ENCODE results near the gene TMCC1.

TMCC1 gene

DNA sequence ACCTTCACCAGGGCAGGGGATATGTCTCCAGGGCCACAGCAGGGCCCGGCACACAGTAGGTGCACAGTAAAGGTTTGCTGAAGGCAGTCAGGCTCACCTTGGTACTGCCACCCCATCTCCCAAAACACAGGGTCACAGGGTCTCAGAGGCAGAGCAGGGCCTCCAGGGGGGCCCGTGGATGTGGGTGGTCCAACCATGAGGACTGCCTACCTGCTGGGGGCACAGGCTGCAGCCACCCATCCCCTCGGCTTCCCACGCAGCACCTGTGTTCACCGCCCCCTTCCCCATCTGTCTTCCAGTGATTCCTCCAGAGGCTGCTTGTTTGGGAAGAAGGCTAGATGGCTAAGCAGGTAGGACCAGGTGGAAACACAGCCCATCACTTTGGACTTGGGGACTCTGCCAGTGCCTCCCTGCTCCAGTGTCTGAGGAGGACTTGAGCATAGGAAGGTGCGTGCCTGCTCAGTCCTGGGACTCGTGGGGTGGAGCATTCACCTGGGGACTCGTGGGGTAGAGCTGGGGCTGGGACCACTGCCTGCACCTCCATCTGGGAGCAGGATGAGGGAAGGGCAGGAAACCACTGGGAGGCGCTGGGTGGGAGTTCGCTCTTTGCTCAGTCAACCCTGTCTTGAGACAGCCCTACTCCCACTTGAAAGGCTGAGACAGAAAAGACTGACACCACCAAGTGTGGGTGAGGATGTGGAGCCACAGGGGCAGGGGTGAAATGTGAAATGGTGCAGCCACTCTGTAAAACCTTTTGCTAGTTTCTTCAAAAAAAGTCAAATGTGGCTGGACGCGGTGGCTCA, 268.2 kb downstream of the TMCC1 start:
- Histone ChIP-seq H3K36me3 (ENCODE audit: insufficient read depth, low read length) (no peaks in the 10 kb centered on the region), H3K9me3 (ENCODE audit: low read length) (no peaks in the 10 kb centered on the region), H3K27ac (ENCODE audit: low read depth, low read length) (no peak overlapping the region), H3K4me3 (ENCODE audit: low read depth in 1 of 2, low read length in 2 of 2) (no peak overlapping the region), H3K27me3 (ENCODE audit: control insufficient read depth in 1 of 2, insufficient read depth in 2 of 2, low read length in 2 of 2) (no peaks in the 10 kb centered on the region), H3K9ac (ENCODE audit: low read length) (no peak overlapping the region), H3K4me1 (ENCODE audit: insufficient read depth, low read length) (peaks cover 40% of the 10 kb centered on the region)

DNA sequence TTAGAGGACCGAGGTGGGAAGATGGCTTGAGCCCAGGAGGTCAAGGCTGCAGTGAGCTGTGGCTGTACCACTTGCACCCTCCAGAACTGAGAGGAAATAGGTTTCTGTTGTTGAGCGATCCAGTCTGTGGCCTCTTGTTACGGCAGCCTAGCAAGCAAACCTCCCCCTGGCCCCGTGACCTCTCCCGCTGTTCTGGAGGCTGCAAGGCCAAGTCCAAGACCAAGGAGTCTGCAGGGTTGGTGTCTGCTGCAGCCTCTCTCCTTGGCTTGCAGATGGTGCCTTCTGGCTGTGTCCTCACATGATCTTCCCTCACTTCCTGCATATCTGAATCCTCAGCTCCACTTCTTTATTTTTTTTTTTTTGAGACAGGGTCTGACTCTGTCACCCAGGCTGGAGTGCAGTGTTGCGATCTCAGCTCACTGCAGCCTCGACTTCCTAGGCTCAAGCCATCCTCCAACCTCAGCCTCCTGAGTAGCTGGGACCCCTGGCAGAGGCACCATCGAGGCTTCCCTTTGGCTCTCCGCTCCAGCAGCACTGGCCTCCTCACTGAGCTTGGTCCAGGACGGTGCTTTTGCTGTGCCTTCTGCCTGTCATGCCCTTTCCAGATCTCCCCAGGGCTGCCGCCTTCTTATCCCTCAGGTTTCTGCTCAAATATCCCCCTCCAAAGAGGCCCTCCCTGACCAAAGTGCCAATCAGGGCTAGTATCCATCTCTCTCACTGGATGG, 269.0 kb downstream of the TMCC1 start:
- H3K9me3 ChIP-seq (ENCODE audit: low read length): no peaks in the 10 kb centered on the region
- peaks cover 40% of the 10 kb centered on the region for H3K4me1 ChIP-seq (ENCODE audit: insufficient read depth, low read length)
- H3K4me3 ChIP-seq (ENCODE audit: low read depth in 1 of 2, low read length in 2 of 2): no peak overlapping the region
- no peaks in the 10 kb centered on the region for H3K27me3 ChIP-seq (ENCODE audit: control insufficient read depth in 1 of 2, insufficient read depth in 2 of 2, low read length in 2 of 2)
- H3K27ac ChIP-seq (ENCODE audit: low read depth, low read length): no peak overlapping the region
- no peak overlapping the region for H3K9ac ChIP-seq (ENCODE audit: low read length)
- H3K36me3 ChIP-seq (ENCODE audit: insufficient read depth, low read length): no peaks in the 10 kb centered on the region

DNA sequence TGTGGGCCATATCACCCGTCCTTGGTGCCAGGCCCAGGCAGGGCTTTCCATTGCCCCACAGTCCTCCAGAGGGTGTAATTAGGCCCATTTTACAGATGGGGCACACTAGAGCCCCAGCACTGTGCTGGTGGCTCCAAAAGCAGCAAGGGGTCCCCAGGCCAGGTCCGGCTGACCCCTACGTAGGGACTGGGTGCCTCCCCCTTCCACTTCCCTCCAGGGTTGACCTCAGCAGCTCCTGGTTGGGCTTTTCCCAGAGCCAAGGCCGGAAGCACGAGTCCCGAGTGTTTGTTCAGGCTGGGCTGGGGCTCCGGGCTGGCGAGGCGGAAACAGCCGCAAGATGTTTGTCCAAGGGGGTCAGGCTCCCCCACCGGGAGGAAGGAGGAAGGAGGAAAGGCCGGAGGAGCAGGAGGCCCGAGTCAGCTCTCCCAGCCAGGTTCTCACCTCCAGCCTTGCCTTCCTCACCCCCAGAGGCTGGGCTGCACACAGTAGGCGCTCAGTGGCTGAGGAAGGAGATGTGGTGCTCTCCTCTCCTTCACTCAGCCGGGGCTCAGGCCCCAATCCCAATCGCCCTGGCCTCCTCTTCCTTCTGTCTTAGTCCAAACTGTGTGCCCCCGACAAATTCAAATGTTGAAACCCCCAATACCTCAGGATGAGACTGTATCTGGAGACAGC, 269.9 kb downstream of the TMCC1 start:
- H3K36me3 ChIP-seq (ENCODE audit: insufficient read depth, low read length): no peaks in the 10 kb centered on the region
- no peaks in the 10 kb centered on the region for H3K9me3 ChIP-seq (ENCODE audit: low read length)
- peaks cover 40% of the 10 kb centered on the region for H3K4me1 ChIP-seq (ENCODE audit: insufficient read depth, low read length)
- no peak overlapping the region for H3K9ac ChIP-seq (ENCODE audit: low read length)
- no peak overlapping the region for H3K4me3 ChIP-seq (ENCODE audit: low read depth in 1 of 2, low read length in 2 of 2)
- H3K27ac ChIP-seq (ENCODE audit: low read depth, low read length): peak overlapping the region; percentile 7
- no peaks in the 10 kb centered on the region for H3K27me3 ChIP-seq (ENCODE audit: control insufficient read depth in 1 of 2, insufficient read depth in 2 of 2, low read length in 2 of 2)

DNA sequence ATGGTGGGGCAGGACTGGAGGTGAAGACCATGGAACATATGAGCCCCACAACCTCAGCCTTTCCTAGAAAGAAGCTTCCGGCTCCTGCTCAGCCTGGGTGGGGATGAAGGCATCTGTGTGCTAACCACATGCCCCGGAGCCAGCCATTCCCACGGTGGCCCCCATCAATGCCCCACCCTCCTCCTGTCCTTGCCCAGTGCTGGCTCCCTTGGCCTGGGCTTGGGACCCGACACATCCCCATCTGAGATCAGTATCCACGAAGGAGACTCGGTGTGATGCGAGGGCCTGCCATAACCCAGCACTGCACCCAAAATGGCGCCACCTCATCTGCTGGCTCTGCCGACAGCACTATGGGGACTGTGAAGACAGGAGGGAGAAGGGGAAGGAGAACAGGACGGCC, 270.6 kb downstream of the TMCC1 start:
- Histone ChIP-seq H3K9me3 (ENCODE audit: low read length) (no peaks in the 10 kb centered on the region), H3K4me1 (ENCODE audit: insufficient read depth, low read length) (peaks cover 36% of the 10 kb centered on the region), H3K4me3 (ENCODE audit: low read depth in 1 of 2, low read length in 2 of 2) (no peak overlapping the region), H3K9ac (ENCODE audit: low read length) (no peak overlapping the region), H3K27me3 (ENCODE audit: control insufficient read depth in 1 of 2, insufficient read depth in 2 of 2, low read length in 2 of 2) (no peaks in the 10 kb centered on the region), H3K27ac (ENCODE audit: low read depth, low read length) (peak overlapping the region; percentile 7), H3K36me3 (ENCODE audit: insufficient read depth, low read length) (no peaks in the 10 kb centered on the region)

DNA sequence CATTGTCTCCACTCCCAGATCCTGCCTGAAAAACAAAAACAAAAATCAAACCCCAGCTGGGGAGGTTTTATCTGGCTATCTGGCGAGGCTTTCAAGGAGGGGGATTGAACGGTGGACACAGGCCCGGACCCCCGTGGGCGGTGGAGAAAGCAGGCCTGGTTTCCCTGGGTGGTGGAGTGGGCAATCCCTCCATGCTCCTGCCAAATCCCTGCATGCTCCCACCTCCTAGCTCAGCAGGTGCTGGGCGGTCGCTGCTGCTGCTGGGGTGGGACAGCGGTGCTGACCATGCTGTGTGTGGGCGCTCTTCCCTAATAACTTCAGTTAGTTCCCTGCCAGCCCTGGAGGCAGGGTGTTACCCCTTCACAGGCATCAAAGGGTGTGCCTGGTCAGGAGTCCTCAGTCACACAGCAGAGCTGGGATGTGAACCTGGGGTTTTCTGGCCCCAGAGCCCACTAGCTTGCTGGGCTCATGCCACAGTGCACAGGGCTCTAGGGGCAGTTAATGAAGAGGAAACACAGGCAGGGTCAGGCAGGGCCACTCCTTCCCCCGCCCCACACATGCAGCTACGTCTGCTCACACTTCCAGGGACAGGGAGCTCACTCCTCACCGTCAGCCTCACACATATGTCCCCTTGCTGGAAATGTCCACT, 271.2 kb downstream of the TMCC1 start:
- Histone ChIP-seq H3K9me3 (ENCODE audit: low read length) (no peaks in the 10 kb centered on the region), H3K27ac (ENCODE audit: low read depth, low read length) (no peak overlapping the region), H3K27me3 (ENCODE audit: control insufficient read depth in 1 of 2, insufficient read depth in 2 of 2, low read length in 2 of 2) (no peaks in the 10 kb centered on the region), H3K36me3 (ENCODE audit: insufficient read depth, low read length) (no peaks in the 10 kb centered on the region), H3K4me1 (ENCODE audit: insufficient read depth, low read length) (peaks cover 34% of the 10 kb centered on the region), H3K9ac (ENCODE audit: low read length) (no peak overlapping the region), H3K4me3 (ENCODE audit: low read depth in 1 of 2, low read length in 2 of 2) (no peak overlapping the region)

DNA sequence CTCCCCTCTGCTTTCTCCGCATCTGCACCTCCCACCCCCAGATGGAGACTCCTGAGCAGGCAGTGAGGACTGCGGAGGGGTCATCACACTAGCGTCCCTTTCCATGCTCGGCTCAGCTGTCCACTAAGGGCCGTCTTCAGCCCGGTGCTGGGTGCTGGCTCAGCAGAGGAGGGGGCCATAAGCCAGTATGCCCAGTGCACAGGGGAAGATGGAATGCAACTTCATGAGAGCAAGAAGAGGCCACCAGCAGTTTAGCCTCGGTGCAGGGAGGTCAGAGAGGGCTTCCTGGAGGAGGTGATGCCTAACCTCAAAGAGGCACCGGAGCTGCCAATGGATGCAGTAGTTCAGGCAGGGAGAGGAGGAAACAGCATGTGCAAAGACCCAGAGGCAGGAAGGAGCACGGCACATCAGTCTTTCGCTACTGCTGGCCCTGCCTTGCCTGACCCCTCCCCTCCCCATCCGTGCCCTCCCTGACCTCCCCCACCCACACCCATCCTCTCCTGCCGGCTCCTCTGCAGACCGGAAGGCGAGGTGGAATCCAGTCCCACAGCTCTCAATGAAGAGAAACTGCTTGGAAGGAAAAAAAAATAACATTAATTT, 271.8 kb downstream of the TMCC1 start:
- Histone ChIP-seq H3K4me3 (ENCODE audit: low read depth in 1 of 2, low read length in 2 of 2) (no peak overlapping the region), H3K27me3 (ENCODE audit: control insufficient read depth in 1 of 2, insufficient read depth in 2 of 2, low read length in 2 of 2) (no peaks in the 10 kb centered on the region), H3K9me3 (ENCODE audit: low read length) (no peaks in the 10 kb centered on the region), H3K9ac (ENCODE audit: low read length) (no peak overlapping the region), H3K4me1 (ENCODE audit: insufficient read depth, low read length) (peaks cover 34% of the 10 kb centered on the region), H3K36me3 (ENCODE audit: insufficient read depth, low read length) (no peaks in the 10 kb centered on the region), H3K27ac (ENCODE audit: low read depth, low read length) (no peak overlapping the region)

DNA sequence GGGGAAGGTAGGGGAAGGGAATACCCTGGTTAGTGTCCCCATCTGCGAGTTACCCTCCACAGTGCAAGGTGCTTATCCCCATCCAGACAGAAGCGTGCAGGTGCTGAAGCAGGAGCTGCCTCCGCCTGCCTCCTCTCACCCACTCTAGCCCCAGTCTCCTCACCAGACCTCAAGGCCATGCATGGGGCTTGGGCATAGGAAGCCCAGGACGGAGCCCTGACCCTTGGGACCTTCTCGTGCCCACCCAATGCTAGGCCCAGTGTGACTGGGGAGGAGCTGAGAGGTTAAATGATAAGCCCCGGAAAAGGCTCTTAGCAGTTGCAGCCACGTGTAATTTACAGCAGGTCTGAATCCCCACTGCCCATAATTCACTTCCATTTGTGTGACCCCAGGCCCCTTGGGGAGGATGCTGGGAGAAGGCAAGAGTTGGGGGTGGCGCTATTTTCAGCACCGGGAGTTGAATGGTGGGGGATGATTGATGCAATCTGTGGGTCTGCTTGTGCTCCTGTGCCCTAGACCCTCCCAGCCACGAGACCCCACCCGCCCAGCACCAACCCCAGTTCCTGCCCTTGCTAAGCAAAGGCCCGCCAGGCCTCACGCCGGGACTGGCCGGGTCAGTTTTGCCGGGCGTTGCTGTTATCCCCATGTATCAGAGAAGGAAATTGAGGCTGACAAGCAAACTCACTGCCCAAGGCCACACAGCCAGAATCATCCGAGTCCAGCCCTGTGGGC, 272.5 kb downstream of the TMCC1 start:
- Histone ChIP-seq H3K4me1 (ENCODE audit: insufficient read depth, low read length) (peaks cover 37% of the 10 kb centered on the region), H3K9ac (ENCODE audit: low read length) (no peak overlapping the region), H3K27me3 (ENCODE audit: control insufficient read depth in 1 of 2, insufficient read depth in 2 of 2, low read length in 2 of 2) (no peaks in the 10 kb centered on the region), H3K27ac (ENCODE audit: low read depth, low read length) (no peak overlapping the region), H3K36me3 (ENCODE audit: insufficient read depth, low read length) (no peaks in the 10 kb centered on the region), H3K4me3 (ENCODE audit: low read depth in 1 of 2, low read length in 2 of 2) (no peak overlapping the region), H3K9me3 (ENCODE audit: low read length) (no peaks in the 10 kb centered on the region)

DNA sequence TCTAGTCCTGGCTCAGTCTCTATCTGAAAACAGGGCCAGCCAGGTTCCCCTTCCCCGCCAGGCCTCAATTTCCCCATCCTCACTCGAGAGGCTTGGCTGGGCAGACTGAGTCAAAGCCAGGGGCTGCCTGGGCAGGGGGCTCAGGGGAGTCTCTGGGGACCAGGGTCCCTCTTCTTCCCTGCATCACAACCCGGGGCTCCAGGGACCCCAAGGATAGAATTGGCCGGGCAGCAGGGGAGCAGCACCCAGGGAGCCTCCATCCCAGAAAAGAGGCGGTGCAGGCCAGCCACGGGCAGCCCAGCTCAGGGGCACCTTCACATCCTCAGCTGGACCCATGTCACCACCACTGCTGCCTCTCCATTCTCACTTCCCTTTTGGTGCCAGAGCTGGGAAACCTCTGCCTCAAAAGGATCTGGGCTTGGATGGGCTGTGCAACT, 273.8 kb downstream of the TMCC1 start:
- Histone ChIP-seq H3K4me3 (ENCODE audit: low read depth in 1 of 2, low read length in 2 of 2) (no peak overlapping the region), H3K27ac (ENCODE audit: low read depth, low read length) (no peak overlapping the region), H3K9me3 (ENCODE audit: low read length) (no peaks in the 10 kb centered on the region), H3K9ac (ENCODE audit: low read length) (no peak overlapping the region), H3K27me3 (ENCODE audit: control insufficient read depth in 1 of 2, insufficient read depth in 2 of 2, low read length in 2 of 2) (no peaks in the 10 kb centered on the region), H3K36me3 (ENCODE audit: insufficient read depth, low read length) (no peaks in the 10 kb centered on the region), H3K4me1 (ENCODE audit: insufficient read depth, low read length) (peaks cover 31% of the 10 kb centered on the region)

DNA sequence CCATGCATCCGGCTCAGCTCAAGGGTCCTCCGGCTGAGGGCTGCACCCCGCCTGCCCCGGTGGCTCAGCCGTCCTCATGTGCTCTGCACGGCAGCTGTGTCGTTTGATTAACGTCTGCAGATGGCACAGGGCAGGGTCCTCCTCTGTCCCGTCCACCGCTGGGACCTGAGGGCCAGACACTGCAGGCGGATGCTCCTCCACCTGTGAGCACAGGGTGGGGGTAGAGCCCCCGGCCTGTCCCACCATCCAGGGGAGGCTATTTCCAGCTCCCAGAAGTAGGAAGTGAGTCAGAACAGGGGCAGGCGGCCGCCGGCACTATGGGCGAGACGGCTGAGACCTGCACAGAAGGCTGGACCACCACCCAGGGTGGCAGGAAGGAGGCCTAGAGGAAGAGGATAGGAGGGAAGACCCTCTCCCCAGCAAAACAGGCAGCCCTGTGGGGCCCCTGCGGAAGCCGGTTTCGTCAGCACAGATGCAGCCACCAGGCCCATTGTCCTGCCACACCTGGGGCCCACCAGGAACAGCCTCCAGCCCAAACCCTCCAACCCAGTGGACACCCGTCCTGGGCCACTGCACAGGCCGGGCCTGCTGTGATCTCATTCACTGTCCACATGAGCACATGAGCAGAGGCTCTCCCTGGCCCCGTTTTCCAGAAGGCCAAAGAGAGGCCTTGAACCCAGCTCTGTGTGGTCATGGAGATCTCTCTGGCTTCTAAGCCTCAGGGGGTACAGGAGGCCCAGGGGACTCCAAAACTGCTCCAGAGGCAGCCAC, 274.4 kb downstream of the TMCC1 start:
- Histone ChIP-seq H3K27ac (ENCODE audit: low read depth, low read length) (no peak overlapping the region), H3K4me1 (ENCODE audit: insufficient read depth, low read length) (peaks cover 25% of the 10 kb centered on the region), H3K36me3 (ENCODE audit: insufficient read depth, low read length) (no peaks in the 10 kb centered on the region), H3K9ac (ENCODE audit: low read length) (no peak overlapping the region), H3K4me3 (ENCODE audit: low read depth in 1 of 2, low read length in 2 of 2) (no peak overlapping the region), H3K9me3 (ENCODE audit: low read length) (no peaks in the 10 kb centered on the region), H3K27me3 (ENCODE audit: control insufficient read depth in 1 of 2, insufficient read depth in 2 of 2, low read length in 2 of 2) (no peaks in the 10 kb centered on the region)

DNA sequence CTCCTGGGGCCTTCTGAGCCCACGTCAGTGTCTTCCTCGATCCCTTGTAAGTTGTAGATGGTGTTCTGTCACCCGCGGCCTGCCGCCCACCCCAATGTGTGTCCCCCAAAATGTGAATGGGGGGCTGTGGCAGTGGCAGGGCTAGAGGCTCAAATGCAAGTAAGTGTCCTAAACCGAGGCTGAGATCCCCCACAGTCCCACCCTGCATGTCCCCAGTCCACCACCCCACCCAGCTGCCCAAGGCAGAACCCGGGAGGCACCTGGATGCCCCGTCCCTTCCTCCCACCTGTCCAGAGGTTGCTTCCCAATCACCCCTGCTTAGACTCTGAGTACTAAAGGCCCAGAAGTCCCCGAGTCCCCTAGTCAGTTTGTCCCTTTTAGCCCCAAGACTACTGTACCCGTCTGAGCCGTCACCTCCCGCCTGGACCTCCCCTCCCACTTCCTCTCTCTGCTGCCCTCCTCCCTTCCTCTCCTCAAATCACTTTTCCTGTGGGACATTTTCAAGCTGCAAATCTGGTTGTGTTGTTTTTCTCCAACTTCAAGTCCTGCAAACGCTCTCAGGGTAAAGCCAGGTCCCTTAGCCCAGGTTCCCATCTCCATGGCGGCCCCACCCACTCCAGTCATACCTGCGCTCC, 275.2 kb downstream of the TMCC1 start:
- Histone ChIP-seq H3K36me3 (ENCODE audit: insufficient read depth, low read length) (no peaks in the 10 kb centered on the region), H3K27ac (ENCODE audit: low read depth, low read length) (peak overlapping the region; percentile 34), H3K27me3 (ENCODE audit: control insufficient read depth in 1 of 2, insufficient read depth in 2 of 2, low read length in 2 of 2) (no peaks in the 10 kb centered on the region), H3K4me1 (ENCODE audit: insufficient read depth, low read length) (peaks cover 20% of the 10 kb centered on the region), H3K9me3 (ENCODE audit: low read length) (no peaks in the 10 kb centered on the region), H3K9ac (ENCODE audit: low read length) (no peak overlapping the region), H3K4me3 (ENCODE audit: low read depth in 1 of 2, low read length in 2 of 2) (no peak overlapping the region)
